ENCODE data around the gene RAB38. TPM values are rescaled to one million over a fixed set of nuclear protein-coding genes. Genes with fewer than 3 reads are reported as not detected.

The RAB38 gene
- total RNA-seq, 1 donor from 2014 or later = 0.44 TPM

DNA sequence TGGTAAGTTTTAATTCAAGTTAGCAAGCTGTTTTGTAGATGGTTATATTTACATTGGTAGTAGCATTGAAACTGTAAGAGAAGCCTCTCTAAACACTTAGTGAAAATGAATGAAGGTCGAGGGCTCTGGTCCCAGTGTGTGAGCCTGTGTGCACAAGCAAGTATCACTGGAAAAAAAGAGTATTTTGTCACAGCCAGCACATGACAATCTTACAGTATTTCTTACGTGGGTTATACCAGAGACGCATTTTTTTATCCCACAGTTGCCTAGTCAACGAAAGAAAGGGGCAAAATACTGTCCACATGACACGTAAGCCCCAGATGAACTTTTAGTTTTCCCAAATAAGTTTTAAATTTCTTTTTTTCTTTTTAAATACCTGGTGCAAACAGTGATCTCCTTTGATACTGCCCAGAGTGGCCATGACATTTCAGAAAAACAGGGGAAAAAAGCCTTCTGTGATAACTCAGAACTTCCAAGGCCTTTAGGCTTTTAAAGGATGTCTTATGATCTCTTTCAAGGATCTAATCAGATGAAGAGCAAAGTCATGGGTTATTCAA, 23.5 kb downstream of the RAB38 start:
- Histone ChIP-seq H3K4me3 (no peak overlapping the region), H3K9me3 (replicated peaks) (peaks cover 30% of the 10 kb centered on the region), H3K4me1 (no peaks in the 10 kb centered on the region), H3K36me3 (no peaks in the 10 kb centered on the region), H3K27ac (replicated peaks) (no peak overlapping the region), H3K27me3 (ENCODE audit: low read depth) (no peaks in the 10 kb centered on the region)
- no peak for DNase-seq
- intact Hi-C loops (cut with micrococcal nuclease) = no loop called here
- TF ChIP-seq, protein P1, sequence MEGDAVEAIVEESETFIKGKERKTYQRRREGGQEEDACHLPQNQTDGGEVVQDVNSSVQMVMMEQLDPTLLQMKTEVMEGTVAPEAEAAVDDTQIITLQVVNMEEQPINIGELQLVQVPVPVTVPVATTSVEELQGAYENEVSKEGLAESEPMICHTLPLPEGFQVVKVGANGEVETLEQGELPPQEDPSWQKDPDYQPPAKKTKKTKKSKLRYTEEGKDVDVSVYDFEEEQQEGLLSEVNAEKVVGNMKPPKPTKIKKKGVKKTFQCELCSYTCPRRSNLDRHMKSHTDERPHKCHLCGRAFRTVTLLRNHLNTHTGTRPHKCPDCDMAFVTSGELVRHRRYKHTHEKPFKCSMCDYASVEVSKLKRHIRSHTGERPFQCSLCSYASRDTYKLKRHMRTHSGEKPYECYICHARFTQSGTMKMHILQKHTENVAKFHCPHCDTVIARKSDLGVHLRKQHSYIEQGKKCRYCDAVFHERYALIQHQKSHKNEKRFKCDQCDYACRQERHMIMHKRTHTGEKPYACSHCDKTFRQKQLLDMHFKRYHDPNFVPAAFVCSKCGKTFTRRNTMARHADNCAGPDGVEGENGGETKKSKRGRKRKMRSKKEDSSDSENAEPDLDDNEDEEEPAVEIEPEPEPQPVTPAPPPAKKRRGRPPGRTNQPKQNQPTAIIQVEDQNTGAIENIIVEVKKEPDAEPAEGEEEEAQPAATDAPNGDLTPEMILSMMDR (IDR thresholded peaks at IDR 0.05; ENCODE audit: borderline replicate concordance) = no peak

DNA sequence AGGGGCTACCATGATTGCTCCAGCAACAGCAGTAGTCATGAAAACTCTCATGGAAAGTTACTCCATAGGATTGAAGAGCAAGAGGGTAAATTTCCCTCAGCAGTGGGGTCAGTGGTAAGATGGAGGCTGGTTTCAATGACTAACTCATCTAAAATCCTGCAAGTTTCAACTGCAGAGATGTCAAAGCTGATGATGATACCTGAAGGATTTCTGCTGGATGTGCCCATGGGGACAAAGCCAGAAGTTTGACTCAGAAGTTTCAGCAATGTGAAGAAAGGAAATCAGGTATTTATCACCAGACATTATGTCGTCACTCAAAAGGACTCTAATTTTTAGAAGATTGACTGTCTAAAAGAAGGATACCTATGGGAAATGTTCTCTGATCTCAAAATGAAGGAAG, 29.1 kb downstream of the RAB38 start:
- no peaks in the 10 kb centered on the region for H3K4me1 ChIP-seq
- intact Hi-C loops (cut with micrococcal nuclease) = no loop called here
- no peaks in the 10 kb centered on the region for H3K27me3 ChIP-seq (ENCODE audit: low read depth)
- H3K9me3 ChIP-seq (replicated peaks) = no peaks in the 10 kb centered on the region
- TF ChIP-seq, protein P1 (IDR thresholded peaks at IDR 0.05; ENCODE audit: borderline replicate concordance) = no peak
- H3K27ac ChIP-seq (replicated peaks) = no peak overlapping the region
- no peak overlapping the region for H3K4me3 ChIP-seq
- H3K36me3 ChIP-seq = no peaks in the 10 kb centered on the region
- DNase-seq = no peak

DNA sequence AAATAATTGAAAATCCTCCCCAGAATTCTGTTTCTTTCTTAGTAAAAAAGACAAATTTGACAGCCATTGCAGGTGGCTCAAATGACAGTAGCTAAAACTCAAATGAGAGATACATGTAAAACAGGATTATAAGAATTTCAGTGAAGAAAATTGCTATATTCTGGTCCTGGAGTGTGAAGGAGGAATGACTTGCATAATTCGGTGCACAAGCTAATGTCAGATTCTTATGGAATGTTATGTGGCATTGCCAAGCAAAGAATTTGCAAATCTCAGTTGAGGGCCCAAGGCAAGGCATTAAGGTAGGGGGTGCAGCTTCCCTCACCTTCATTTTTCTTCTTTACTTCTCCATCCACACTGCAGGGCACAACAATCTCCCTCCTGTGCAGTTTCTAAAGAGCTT, 35.4 kb downstream of the RAB38 start:
- H3K36me3 ChIP-seq = no peaks in the 10 kb centered on the region
- H3K4me3 ChIP-seq = no peak overlapping the region
- no peaks in the 10 kb centered on the region for H3K4me1 ChIP-seq
- TF ChIP-seq, protein P1 (IDR thresholded peaks at IDR 0.05; ENCODE audit: borderline replicate concordance) = no peak
- intact Hi-C loops (cut with micrococcal nuclease) = no loop called here
- no peak overlapping the region for H3K27ac ChIP-seq (replicated peaks)
- no peak for DNase-seq
- H3K9me3 ChIP-seq (replicated peaks) = no peaks in the 10 kb centered on the region
- H3K27me3 ChIP-seq (ENCODE audit: low read depth) = no peaks in the 10 kb centered on the region

DNA sequence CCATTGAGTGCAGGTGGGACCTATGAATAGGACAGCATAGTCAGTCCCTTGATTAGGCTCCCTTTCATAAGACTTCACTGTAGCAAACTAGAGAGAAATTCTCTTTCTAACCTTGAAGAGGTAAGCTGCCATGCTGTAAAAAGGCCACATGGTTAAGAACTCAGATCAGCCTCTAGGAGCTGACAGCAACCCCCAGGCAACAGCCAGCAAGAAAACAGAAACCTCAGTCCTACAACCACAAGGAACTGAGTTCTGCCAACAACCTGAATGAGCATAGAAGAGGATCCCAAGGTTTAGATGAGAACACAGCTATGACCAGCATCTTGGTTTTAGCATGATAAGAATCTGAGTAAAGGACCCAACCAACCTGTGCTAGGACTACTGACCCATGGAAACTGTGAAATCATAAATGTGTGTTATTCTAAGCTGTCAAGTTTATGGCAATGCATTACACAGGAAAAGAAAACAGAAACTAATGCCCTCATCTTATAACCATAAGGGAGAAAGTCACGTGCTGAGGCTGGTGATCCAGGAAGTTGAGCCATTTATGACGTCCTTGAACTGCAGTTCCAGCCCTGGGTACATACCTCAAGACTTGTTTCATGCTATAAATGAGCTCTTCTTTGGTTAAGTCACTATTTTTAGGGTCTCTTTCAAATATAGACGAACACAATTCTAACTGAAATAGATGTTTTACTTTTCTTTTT, 43.3 kb downstream of the RAB38 start:
- TF ChIP-seq, protein P1 (IDR thresholded peaks at IDR 0.05; ENCODE audit: borderline replicate concordance) = no peak
- intact Hi-C loops (cut with micrococcal nuclease) = no loop called here
- Histone ChIP-seq H3K27me3 (ENCODE audit: low read depth) (no peaks in the 10 kb centered on the region), H3K27ac (replicated peaks) (no peak overlapping the region), H3K4me1 (no peaks in the 10 kb centered on the region), H3K4me3 (no peak overlapping the region), H3K9me3 (replicated peaks) (peaks cover 32% of the 10 kb centered on the region), H3K36me3 (no peaks in the 10 kb centered on the region)
- no peak for DNase-seq

DNA sequence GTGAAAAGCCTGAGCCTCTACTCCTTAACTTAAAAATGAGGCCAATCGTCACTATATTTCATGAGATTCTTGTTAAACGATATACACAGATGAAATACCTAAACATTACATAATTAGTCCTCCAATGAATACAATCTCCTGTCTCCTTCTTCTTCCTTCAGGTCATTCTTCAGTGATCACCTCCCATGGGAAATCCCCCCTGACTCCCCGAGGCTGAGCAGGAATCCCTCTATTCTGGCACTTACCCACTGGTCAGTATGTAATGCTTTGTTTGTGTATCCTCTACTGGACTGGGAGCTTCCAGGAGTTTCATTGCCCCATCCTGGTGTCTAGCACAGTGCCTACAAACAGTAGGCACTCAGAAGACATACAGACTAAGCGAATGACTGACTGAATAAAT, 52.3 kb downstream of the RAB38 start:
- Histone ChIP-seq H3K27ac (replicated peaks) (no peak overlapping the region), H3K4me3 (no peak overlapping the region), H3K4me1 (no peaks in the 10 kb centered on the region), H3K36me3 (no peaks in the 10 kb centered on the region), H3K9me3 (replicated peaks) (peaks cover 7% of the 10 kb centered on the region), H3K27me3 (ENCODE audit: low read depth) (no peaks in the 10 kb centered on the region)
- DNase-seq = no peak
- intact Hi-C loops (cut with micrococcal nuclease) = no loop called here
- TF ChIP-seq, protein P1 (IDR thresholded peaks at IDR 0.05; ENCODE audit: borderline replicate concordance) = no peak
